Raji (cell line): ENCODE data around the gene STKLD1.

ENCODE experiments used
- POLR2A ChIP-seq: IDR thresholded peaks from 2 replicates; pipeline ENCODE4 v1.6.1; 2011; ENCODE audit warnings: low read depth, low read length, control low read depth; ENCODE audit not compliant: insufficient read depth

The STKLD1 gene

GRCh38 chr9:133342570-133342969 is 33.6 kb upstream of the STKLD1 start:
- TF ChIP-seq POLR2A: no peak

GRCh38 chr9:133344071-133344470 is 32.1 kb upstream of the STKLD1 start:
- no peak for TF ChIP-seq POLR2A

DNA sequence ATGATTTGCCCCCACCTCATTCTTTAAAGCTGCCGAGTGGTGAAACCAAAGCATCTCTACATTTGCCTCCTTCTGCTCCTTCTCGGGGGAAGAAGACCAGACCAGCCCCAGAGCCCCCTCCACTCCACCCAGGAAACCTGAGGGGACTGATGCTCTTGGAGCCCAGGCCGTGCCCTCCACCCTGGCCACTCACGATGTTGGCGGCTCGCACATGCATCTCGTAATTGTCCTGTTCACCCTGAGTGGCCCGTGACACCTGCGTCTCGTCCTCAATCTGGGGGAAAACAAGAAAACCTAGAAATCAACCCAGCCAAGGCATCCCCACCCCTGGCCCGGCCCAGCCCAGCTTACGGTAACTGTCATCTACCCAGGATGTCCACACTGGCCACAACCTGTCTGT is 31.2 kb upstream of the STKLD1 start:
- no peak for TF ChIP-seq POLR2A

- TF ChIP-seq POLR2A: no peak
These were observed 30.6 kb upstream of the STKLD1 start for GRCh38 chr9:133345596-133345995.

DNA sequence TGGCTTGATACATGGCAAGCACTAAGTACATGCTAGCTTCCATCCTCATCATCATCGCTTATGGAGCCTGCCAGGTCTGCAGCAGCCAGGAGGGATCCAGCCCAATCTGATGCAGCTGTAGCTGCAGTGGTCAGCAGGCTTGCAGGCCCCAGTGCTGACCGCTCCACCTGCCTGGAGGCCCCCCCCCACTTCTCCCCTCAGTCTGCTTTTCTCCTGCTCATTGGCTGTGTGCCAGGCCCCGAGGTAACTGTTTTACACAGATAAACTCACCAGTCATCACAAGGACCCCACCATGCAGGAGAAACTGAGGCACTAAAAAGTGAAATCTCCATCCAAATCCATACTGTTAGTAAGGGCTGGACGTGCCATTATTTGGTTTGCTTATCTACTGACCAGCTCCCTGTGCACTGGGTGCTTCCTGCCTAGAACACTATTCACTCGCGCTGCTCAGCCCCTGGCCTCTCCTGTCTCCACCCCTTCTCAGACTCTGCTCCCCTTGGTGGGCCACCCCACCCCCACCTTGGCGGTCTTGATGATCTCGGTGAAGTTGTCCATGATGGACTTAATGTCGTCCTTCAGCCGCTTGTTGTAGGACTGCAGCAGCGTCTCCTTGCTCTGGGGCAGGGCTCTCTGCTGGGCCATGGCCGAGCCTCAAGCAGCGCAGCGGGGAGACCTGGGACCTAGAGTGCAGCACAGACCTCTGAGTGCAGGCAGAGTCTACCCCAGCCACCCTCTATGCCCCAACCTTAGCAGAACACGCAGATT is 30.0 kb upstream of the STKLD1 start:
- no peak for TF ChIP-seq POLR2A

DNA sequence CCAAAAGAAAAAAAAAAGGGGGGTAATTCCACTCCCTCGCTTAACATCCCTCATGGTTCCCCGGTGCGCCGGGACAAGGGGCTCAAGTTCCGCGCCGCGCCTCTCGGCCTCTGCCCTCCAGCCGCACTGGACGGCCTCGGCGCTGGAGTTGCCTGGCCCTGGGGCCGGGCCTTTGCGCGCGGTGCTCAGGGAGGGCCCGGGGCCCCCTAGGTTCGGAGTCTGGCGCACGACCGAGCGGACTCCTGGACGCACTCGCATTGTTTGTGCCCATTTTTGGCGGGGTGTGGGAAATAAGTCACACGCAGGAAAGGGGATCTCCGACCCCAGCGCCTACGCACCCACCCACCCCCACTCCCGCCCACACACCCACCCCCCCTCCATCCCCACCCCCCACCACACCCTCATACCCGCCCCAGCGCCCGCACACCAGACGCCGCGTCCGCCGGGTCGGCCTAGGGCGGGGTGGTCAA is 28.6 kb upstream of the STKLD1 start:
- TF ChIP-seq POLR2A: no peak

GRCh38 chr9:133347985-133348717 is 28.0 kb upstream of the STKLD1 start, which contains the start of the genes MED22 and RPL7A:
TSS of gene MED22 (minus strand) at chr9:133348131. CDS start at chr9:133346662, 1,469 bp downstream.
TSS of gene RPL7A (plus strand) at chr9:133348218. CDS start at chr9:133348244, 26 bp downstream.
- peak; percentile 98 for TF ChIP-seq POLR2A

GRCh38 chr9:133348718-133349573 is 27.2 kb upstream of the STKLD1 start:
- TF ChIP-seq POLR2A: no peak

DNA sequence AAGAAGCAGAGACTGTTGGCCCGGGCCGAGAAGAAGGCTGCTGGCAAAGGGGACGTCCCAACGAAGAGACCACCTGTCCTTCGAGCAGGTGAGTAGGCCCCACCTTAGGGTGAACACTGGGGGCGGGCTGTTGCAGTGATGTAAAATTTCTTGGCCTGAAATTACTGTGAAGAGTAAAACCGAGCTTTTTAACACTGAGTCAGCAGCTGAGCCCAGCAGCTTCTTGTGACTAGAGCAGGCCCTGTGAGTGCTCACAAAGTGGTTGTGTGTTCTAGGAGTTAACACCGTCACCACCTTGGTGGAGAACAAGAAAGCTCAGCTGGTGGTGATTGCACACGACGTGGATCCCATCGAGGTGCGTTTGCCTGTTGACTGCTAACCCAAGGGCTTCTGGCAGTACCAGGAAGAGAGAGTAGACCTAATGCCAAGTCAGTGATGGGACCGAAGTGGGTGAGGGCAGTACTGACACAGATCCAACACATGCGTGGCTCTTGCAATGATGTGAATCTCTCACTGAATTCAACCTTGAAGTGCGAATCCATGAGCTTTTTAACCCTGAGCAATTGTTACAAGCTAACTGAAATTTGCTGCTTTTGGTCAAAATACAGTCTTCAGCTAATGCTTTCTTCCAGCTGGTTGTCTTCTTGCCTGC is 26.1 kb upstream of the STKLD1 start:
- no peak for TF ChIP-seq POLR2A

GRCh38 chr9:133351526-133351907 is 24.6 kb upstream of the STKLD1 start:
- no peak for TF ChIP-seq POLR2A

GRCh38 chr9:133351908-133352634 is 24.1 kb upstream of the STKLD1 start:
- TF ChIP-seq POLR2A: peak; percentile 57; the same call in 1 of the 2 replicates

DNA sequence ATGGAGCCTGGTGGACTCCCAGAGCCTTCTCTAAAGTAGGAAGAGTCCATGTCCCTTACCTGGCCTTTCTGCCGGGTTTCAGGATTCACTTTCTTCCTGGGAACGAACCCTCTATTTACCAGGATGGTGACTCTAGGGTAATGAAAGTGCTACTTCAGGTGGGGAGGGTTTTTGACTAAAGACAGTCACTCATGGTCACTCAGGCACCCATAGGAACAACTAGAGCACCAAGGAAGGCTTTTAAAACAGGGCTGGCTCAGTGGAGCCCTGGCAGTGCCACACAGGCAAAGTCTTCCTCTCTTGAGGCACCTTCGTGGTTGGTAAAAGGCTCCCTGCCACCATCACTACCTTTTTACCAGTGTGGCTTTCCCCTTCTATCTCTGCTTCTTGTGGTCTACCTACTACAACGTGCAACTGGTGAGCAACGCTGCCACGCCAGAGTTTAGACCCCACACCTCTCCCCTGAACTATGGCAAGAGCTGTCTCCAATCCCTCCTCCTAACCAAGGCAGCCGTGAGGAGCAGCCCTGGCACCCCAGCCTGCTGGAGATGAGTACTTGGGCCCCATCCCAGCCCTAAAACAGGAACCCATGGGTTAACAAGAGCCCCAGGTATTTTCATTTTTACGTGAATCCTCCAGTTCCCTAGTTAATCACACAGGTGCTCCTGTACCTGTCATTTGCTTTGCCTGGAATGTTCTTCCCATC is 23.4 kb upstream of the STKLD1 start:
- peak; percentile 48 for TF ChIP-seq POLR2A

DNA sequence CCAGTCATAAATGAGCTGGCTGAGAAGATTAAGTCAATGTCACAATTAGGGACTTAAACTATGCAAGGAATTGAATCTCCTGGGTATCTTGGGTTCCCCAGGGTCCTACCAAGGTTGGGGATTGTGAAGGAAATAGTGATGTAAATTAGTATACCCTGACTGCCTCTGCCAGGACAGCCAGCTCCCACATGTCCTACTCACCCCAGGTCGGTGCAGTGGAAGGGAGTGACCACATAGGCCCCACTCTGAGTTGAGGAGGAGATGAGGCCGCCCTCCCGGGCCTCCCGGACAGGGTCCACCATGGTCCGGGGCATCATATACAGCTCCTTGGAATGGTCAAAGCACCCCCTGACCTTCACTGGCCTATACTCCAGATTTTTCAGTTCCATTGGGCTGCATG is 22.6 kb upstream of the STKLD1 start:
- TF ChIP-seq POLR2A: peak; percentile 27; the same call in 1 of the 2 replicates
